Measurements from ENCODE around the gene JAKMIP1.

The JAKMIP1 gene

GRCh38 chr4:5989236-5990225 lies 210.8 kb downstream of the JAKMIP1 start:
- TF ChIP-seq ZNF274 (IDR thresholded peaks at IDR 0.05; ENCODE audit: low read depth, low read length), result no peak
- no peak overlapping the region for H3K4me3 ChIP-seq (ENCODE audit: low read length)

GRCh38 chr4:5988086-5988845 lies 212.1 kb downstream of the JAKMIP1 start:
- no peak for TF ChIP-seq ZNF274 (IDR thresholded peaks at IDR 0.05; ENCODE audit: low read depth, low read length)
- no peak overlapping the region for H3K4me3 ChIP-seq (ENCODE audit: low read length)

GRCh38 chr4:5984843-5985242 lies 215.5 kb downstream of the JAKMIP1 start:
- TF ChIP-seq ZNF274 (IDR thresholded peaks at IDR 0.05; ENCODE audit: low read depth, low read length), result no peak

GRCh38 chr4:5982156-5982973 lies 218.0 kb downstream of the JAKMIP1 start:
- no peak for TF ChIP-seq ZNF274 (IDR thresholded peaks at IDR 0.05; ENCODE audit: low read depth, low read length)

More at GRCh38 chr4:5984843-5985242, 215.5 kb downstream of the JAKMIP1 start:
- no peak overlapping the region for H3K4me3 ChIP-seq (ENCODE audit: low read length)

GRCh38 chr4:5980436-5981155 lies 219.8 kb downstream of the JAKMIP1 start:
- no peak overlapping the region for H3K4me3 ChIP-seq (ENCODE audit: low read length)
- no peak for TF ChIP-seq ZNF274 (IDR thresholded peaks at IDR 0.05; ENCODE audit: low read depth, low read length)

More at GRCh38 chr4:5982156-5982973, 218.0 kb downstream of the JAKMIP1 start:
- H3K4me3 ChIP-seq (ENCODE audit: low read length), result no peak overlapping the region

GRCh38 chr4:5979981-5980380 lies 220.4 kb downstream of the JAKMIP1 start:
- no peak overlapping the region for H3K4me3 ChIP-seq (ENCODE audit: low read length)

GRCh38 chr4:5976921-5977320 lies 223.4 kb downstream of the JAKMIP1 start:
- no peak for TF ChIP-seq ZNF274 (IDR thresholded peaks at IDR 0.05; ENCODE audit: low read depth, low read length)
- no peak overlapping the region for H3K4me3 ChIP-seq (ENCODE audit: low read length)

More at GRCh38 chr4:5979981-5980380, 220.4 kb downstream of the JAKMIP1 start:
- TF ChIP-seq ZNF274 (IDR thresholded peaks at IDR 0.05; ENCODE audit: low read depth, low read length), result no peak

GRCh38 chr4:5976431-5976830 lies 223.9 kb downstream of the JAKMIP1 start:
- no peak overlapping the region for H3K4me3 ChIP-seq (ENCODE audit: low read length)
- TF ChIP-seq ZNF274 (IDR thresholded peaks at IDR 0.05; ENCODE audit: low read depth, low read length), result no peak
